Skin epidermis (tissue), 12 donors: ENCODE data around the gene ZBTB3.

Source experiments
- H3K27ac ChIP-seq, 21 experiments: fragments of 200-600 bp; sonication (generic) in 11 of 21; one replicate each; pipeline ENCODE4 v1.5.0; 2020; ENCODE audit warnings: mild to moderate bottlenecking in 3 of 21, inconsistent platforms in 2 of 21, moderate library complexity in 2 of 21
- H3K4me3 ChIP-seq, 7 experiments: fragments of 200-600 bp; sonication (generic) in 2 of 7; one replicate each; pipeline ENCODE4 v1.5.0; 2020; ENCODE audit warnings: inconsistent platforms in 2 of 7, mild to moderate bottlenecking in 2 of 7, moderate library complexity in 1 of 7

The ZBTB3 gene

DNA sequence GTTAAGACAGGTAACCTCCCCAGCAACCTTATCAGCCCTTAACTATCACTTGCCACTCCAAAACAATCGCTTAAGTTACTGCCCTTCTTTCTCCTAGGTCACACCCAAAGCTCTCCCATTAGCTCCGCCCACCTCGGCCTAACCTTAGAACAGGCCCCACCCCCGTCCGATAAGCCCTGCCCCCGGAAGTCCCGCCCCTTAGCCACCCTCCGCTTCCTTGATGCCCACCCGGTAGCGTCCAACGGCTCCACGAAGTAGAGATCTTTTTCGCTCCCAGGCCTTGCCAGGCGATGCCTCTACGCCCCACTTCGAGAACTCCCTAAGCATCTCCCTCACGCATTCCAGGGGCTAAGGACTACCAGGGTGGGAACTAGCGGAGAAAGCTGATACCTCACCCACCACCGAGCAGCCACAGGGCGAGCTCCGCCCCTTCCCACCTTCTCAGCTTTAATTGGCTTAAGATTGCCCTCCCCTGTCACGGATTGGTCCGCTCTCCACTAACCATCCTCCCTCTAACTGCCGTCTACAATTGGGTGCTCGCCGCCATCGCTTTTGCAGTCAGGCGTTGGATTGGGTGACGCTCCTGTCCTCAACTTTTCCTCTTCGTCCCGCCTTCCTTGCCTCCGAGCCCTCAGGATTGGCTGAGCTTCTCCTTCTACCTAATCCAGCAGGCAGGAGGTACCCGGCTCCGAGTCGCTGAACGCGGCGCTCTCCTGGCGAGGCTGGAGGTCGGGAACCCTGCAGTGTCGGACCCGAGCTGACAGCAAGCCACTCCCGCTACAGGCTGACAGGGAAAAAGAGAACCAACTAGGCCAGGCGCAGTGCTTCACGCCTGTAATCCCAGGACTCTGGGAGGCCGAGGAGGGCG, at the start of gene ZBTB3:
Gene ZBTB3, minus strand, starts transcription at position 425 of the 868 bp plus-strand sequence. CDS start 496 bp downstream, outside the sequence.
- H3K27ac ChIP-seq: peak within 1 kb of the TSS in 20 of 21 experiments; percentile 76 to 97 (median 90)

DNA sequence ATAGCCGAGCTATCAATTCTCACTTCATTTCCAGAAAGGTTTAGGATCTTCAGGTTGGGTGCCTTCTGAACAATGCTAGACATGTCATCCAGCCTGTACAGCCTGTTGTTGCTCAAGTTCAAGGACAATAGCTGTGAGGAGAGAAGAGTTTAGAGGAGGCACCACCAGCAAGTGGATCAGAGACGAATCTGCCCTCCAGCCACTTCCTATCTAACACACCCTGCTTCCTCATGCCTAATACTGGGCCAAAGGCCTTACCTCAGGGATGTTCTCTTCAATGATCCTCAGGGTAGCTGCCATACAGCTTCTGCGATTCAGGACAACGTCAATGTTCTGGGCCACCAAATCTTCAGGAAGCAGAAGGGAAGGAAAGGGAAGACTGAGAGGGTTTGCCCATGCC, 47.1 kb upstream of the ZBTB3 start:
- H3K4me3 ChIP-seq: no peak overlapping the region
- H3K27ac ChIP-seq: no peak overlapping the region

More for the DNA sequence above, at the start of gene ZBTB3:
- peak within 1 kb of the TSS; percentile 41 to 60 (median 53) for H3K4me3 ChIP-seq

DNA sequence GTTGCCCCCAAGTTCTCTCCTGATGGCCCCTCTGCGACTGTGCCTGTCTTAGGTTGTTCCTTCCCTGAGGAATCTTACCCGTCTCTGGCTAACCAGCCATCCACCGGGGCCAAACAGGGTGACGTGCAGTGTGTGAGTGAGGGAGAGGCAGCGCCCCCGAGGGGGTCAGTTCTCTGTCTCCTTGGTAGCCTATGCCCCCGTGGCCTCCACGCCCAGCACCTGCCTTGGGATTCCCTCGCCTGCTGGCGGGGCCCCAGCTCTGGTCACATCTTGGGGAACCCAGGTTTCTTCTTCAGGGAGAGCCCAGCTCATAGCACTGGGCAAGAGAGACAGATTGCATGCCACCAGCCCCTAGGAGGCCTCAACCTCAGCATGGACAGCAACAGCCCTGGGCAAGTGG, 45.5 kb upstream of the ZBTB3 start:
- Histone ChIP-seq H3K4me3 (no peak overlapping the region), H3K27ac (peak overlapping the region in 2 of 21 experiments; percentile 3 to 13)

- Histone ChIP-seq H3K27ac (peak overlapping the region in 1 of 21 experiments; percentile 26), H3K4me3 (no peak overlapping the region)
Observed at GRCh38 chr11:62796281-62796680, 42.3 kb upstream of the ZBTB3 start.

DNA sequence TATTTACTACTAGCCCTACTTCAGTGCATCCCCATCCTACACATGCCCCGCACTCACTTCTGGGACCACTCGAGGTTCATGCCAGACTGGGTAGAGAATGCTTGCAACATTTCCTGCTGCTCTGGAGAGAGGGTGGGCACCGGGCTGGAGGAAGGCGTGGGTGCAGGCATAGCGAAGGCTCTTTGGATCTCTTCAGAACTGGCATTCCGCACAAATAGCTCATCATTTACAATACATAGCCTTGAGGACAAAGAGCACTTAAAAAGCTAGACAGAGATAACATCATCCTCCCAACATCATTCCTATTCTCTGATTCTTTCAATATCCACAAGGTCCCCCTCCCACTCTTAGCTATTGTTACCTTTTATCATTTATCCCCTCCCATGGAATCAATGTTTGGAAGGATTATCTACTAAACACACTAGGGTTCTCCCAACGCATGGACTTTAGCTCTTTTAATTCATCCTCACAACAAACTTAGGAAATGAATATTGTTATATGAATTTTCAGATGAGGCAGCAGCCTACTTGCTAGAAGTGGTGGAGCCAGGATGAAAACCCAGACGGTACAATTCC, 40.3 kb upstream of the ZBTB3 start:
- H3K27ac ChIP-seq: no peak overlapping the region

GRCh38 chr11:62792202-62792575, 38.2 kb upstream of the ZBTB3 start:
- H3K4me3 ChIP-seq: peak overlapping the region in 5 of 7 experiments; percentile 83 to 89 (median 84)
- peak overlapping the region in 19 of 21 experiments; percentile 15 to 94 (median 87) for H3K27ac ChIP-seq

More for the DNA sequence above, 40.3 kb upstream of the ZBTB3 start:
- H3K4me3 ChIP-seq: no peak overlapping the region

DNA sequence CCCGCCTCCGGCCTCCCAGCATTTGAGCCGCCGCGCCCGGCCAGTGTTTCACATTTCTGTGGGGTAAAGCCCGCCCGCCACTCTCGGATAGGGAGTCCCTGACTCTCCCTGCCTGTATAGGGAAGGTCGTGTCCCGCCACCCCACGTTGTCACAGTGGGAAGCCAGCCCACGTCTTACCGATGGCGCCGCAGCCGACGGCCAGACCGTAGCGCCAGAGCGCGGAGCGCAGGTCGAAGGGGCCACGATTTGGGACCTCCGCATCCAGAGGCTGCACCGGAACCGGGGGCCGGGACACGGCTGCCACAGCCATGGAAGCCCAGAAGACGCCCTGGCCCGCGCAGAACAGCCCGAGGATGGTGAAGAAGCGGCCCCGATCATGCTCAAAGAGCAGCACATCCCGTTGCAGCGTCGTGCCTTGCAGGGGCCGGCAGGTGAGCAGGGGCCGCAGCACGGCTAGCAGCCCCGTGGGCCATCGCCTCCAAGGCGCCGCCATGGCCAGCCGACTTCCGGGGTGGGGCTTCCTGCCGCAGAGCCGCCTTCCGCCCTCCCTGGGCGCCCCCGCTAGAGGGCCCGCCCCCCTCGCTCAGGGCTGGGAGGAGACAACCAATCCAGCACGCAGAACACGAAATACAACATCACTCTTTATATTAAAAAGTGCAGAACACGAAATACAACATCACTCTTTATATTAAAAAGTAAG, 37.7 kb upstream of the ZBTB3 start, which contains the start of gene TMEM223:
Gene TMEM223, minus strand, starts transcription at position 506 of the 701 bp plus-strand sequence. Its CDS starts 12 bp downstream, at position 494.
- Histone ChIP-seq H3K27ac (peak within 1 kb of the TSS; percentile 1 to 94 (median 87)), H3K4me3 (peak within 1 kb of the TSS; percentile 76 to 89 (median 84))

- H3K27ac ChIP-seq: peak overlapping the region in 1 of 21 experiments; percentile 5
- H3K4me3 ChIP-seq: no peak overlapping the region
Observed at GRCh38 chr11:62789576-62789975, 35.6 kb upstream of the ZBTB3 start.

DNA sequence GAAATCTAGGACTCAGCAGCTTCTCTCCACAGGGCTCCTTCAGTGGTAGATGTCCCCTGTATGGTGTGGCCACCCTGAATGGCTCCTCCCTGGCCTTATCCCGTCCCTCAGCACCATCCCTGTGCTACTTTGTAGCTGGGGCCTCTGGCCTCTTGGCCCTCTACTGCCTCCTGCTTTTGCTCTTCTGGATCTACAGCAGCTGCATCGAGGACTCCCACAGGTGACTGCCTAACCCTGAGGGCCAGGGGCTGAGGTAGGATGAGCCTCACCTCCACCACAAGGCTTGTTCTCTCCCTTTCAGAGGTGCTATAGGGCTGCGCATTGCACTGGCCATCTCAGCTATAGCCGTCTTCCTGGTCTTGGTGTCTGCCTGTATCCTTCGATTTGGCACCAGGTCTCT, 35.0 kb upstream of the ZBTB3 start:
- Histone ChIP-seq H3K27ac (peak overlapping the region in 3 of 21 experiments; percentile 8 to 41 (median 13)), H3K4me3 (no peak overlapping the region)

DNA sequence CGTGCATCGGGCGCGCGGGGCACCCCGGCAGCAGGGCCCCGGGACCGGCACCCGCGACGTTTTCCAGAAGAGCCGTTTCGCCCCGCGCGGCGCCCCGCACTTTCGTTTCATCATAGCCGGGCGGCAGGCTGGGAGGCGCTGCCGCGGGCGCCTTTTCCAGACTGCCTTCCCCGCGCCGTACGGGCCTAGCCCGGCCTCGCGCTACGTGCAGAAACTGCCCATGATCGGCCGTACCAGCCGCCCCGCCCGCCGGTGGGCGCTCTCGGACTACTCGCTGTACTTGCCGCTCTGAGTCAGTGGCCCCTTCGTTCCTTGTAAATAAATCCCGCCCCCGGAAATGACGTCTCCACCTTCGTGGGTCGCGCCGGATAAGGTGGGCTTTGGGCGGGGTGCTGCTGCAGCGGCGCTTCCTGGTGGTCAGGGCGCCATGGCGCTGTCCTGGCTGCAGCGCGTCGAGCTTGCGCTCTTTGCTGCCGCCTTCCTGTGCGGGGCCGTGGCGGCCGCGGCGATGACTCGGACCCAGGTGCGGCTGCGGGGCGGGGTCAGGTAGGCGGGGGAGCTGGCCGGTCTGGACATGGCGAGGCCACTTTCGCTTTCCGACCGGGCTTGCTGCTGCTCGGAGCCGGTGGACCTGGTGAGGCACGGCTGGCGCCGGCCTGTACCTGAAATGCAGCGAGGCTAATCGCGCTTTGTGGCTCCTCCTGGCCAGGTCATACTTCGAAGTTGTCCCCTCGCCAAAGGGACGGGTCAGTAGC, 33.2 kb upstream of the ZBTB3 start, which contains the start of gene TMEM179B:
Gene TMEM179B, plus strand, starts transcription at position 398 of the 755 bp plus-strand sequence. Its CDS starts 30 bp downstream, at position 428.
- Histone ChIP-seq H3K4me3 (peak within 1 kb of the TSS; percentile 76 to 99 (median 93)), H3K27ac (peak within 1 kb of the TSS; percentile 71 to 99 (median 95))

GRCh38 chr11:62786318-62787004, 32.5 kb upstream of the ZBTB3 start:
- peak overlapping the region; percentile 76 to 99 (median 93) for H3K4me3 ChIP-seq
- H3K27ac ChIP-seq: peak overlapping the region; percentile 71 to 99 (median 95)

- H3K27ac ChIP-seq: no peak overlapping the region
Observed at GRCh38 chr11:62782753-62783152, 28.8 kb upstream of the ZBTB3 start.

DNA sequence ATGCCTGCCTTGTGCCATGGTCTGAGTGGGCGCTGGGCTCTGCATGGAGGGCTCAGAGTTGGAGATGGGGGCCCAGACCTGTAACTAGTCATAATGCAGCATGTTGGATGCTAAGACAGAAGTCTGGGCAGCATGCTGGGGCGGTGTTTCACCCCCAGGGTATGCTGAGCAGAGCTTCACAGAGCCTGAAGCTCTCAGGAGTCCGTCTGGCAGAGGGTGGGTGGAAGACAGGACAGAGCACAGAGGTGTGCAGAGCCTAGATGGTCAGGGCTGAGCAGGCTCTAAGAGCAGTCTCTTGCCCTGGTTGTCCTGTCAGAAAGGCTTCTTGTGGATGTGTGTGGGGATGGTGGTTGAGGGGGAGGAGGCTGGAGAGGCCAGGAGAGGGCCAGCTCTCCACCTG, 24.5 kb upstream of the ZBTB3 start:
- H3K27ac ChIP-seq: peak overlapping the region in 2 of 21 experiments; percentile 11 to 26
- H3K4me3 ChIP-seq: no peak overlapping the region

More at GRCh38 chr11:62782753-62783152, 28.8 kb upstream of the ZBTB3 start:
- H3K4me3 ChIP-seq: no peak overlapping the region

- peak overlapping the region in 10 of 21 experiments; percentile 2 to 53 (median 42) for H3K27ac ChIP-seq
- no peak overlapping the region for H3K4me3 ChIP-seq
Observed at GRCh38 chr11:62777389-62777788, 23.4 kb upstream of the ZBTB3 start.

DNA sequence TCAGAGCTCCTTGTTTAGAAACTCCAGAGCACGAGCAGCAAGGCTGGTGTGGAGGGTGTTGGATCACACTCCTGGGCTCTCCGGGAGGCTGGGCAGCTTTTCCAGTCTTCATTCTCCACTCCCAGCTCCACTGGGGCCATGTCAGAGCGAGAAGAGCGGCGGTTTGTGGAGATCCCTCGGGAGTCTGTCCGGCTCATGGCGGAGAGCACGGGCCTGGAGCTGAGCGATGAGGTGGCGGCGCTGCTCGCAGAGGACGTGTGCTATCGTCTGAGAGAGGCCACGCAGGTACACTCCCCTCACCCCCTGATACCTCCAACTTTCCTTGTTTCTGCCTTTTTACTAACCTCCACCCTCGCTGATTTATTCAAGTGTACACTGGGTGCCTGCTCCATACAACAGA, 21.7 kb upstream of the ZBTB3 start:
- Histone ChIP-seq H3K27ac (no peak overlapping the region), H3K4me3 (no peak overlapping the region)

- Histone ChIP-seq H3K27ac (no peak overlapping the region), H3K4me3 (no peak overlapping the region)
Observed at GRCh38 chr11:62774407-62774806, 20.4 kb upstream of the ZBTB3 start.

DNA sequence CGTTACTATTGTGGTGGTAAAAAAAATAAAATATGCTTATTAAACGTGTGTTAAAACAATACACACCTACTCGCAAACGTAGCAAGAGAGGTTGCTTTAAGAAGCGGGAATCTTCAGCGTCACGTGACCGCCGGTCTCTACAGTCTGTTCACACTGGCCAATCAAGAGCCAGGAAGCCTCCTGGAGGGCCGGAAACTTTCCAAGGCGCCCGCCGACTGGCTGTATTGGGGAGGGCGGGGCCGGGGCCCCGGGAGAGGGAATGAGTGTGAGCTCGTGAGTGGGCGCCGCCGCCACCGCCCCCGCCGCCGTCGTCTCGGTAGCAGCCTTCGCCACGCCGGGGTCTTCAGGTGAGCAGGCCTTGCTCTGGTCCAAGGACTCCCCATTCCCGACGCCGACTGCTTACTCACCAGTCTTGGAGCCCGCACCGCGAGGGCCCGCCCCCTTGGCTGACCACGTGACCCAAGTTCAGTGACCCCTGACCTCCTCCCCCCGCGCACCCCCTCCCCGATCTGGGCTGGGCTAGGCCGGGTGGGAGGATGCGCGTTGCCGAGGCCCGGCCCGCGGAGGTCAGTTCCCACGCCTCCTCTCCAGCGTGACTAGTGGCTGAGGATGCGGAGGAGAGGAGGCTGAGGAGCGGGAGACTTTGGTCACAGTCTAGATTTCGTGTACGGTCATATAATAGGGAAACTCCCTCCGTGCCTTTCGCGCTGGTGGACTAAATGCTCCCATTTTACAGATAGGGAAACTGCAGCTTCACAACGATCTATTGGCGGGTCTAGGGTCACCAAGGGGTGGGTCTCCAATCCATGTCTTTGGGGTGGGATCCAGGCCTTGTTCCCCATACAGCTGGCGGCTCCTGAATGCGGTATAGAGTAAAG, 17.4 kb upstream of the ZBTB3 start, which contains the start of gene TAF6L:
Gene TAF6L, plus strand, starts transcription at position 253 of the 878 bp plus-strand sequence. CDS start 4,388 bp downstream, outside the sequence.
- Histone ChIP-seq H3K27ac (peak within 1 kb of the TSS; percentile 50 to 97 (median 90)), H3K4me3 (peak within 1 kb of the TSS; percentile 58 to 74 (median 67))
